NCI-H1417 (cell line): Measurements from ENCODE around the gene TTLL8.
"Not testable (repeated sequence)": the region's sequence is repeated elsewhere in the genome, so short reads cannot be mapped to it uniquely, and the experiment has no call there.

Experiments
- DNase-seq, 3 experiments: peaks; one replicate each; lab custom pipeline; 2025; lab: John Stamatoyannopoulos, UW

Gene TTLL8

DNA sequence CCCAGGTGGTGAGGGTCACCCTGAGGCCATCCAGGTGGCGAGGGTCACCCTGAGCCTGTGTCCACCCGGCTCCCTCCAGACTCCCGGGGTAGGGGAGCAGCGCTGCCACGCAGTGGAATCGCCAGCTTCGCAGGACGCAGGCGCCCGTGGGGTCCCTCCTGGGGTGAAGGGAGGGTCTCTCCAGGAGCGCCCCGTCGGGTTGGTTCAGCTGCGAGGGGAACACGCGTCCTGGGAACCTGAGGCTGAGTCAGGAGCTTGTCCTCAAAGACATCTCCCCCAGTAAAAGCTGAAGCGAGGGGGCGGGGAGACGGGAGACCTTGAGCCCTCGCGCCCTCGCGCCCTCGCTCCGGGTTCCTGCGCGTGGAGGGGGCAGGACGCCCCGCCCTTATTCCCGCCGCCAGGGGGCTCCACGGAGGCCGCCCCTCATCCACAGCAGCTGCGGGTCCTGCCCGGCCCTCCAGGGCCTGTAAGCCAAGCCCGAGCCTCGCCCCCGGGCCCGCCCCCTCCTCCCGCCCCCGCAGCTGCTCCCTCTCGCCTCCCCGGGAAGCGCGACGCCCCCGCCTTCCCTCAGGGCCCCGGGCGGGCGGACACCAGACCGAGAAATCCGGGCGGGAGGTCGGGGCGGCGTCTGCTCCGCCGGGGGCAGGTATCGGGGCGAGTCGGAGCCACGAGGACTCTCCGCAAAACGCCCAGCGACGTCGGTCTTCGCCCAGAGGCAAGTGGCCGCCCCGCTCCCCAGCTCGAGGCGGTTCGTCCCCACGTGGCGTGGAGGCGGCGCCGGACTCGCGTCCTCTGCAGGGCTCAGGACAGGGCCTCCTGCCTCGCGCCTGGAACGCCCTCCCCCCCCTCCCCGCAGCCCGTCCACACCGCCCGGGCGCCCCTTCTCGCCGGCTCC lies 74.7 kb downstream of the TTLL8 start:
- DNase-seq: no peak

DNA sequence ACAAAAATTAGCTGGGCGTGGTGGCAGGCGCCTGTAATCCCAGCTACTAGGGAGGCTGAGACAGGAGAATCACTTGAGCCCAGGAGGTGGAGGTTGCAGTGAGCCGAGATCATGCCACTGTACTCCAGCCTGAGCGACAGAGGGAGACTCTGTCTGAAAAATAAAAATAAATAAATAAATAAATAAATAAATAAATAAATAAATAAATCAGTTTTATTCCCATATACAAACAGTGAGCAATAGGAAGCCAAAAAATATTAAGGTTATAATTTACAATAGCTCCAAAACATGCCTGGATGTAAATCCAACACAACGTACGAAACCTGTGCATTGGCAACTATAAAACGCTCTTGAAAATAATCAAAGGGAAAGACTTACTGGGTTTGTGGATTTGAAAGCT lies 76.3 kb downstream of the TTLL8 start:
- DNase-seq: not testable (repeated sequence)

DNA sequence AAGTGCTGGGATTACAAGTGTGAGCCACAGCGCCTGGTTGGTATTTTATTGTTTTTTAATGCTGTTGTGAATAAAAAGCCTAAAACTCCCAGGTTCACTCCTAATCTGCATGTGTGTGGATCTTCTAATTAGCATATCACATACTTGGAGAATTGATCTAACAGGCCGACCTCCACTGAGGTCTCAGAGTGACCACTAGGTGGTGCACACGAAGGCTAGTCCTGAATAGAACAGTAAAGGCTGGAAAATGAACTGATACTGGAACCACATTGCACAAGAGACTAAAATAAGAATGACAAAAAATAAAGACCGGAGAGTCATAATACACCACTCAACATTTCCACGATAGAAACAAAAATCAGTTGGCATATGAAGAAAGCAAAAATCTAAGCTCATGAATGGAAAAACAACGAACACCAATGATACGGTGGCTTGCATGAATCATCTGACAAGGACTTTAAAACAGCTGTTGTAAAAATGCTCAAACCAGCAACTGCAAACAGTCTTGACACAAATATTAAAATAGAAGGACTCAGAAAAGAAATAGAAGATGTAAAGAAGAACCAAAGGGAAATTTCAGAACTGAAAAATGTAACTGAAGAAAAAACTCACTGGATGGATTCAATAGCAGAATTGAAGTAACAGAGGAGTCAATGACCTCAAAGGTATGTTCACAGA lies 78.4 kb downstream of the TTLL8 start:
- peak in 2 of 3 experiments; percentile 9 to 44 for DNase-seq

DNA sequence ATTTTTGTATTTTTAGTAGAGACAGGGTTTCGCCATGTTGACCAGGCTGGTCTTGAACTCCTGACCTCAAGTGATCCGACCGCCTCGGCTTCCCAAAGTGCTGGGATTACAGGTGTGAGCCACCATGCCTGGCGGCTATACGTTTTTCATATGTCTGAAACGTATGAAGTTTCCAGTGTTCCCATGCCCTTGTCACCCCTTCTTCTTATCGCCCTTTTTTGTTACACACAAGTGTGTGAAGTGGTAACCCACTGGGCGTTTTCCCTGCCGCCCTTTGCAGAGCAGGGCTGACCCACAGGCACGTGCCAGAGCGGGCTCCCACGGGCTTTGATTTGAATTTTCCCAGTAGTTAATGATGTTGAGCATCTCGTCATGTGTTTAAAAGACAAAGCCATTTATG lies 80.5 kb downstream of the TTLL8 start:
- no peak for DNase-seq

DNA sequence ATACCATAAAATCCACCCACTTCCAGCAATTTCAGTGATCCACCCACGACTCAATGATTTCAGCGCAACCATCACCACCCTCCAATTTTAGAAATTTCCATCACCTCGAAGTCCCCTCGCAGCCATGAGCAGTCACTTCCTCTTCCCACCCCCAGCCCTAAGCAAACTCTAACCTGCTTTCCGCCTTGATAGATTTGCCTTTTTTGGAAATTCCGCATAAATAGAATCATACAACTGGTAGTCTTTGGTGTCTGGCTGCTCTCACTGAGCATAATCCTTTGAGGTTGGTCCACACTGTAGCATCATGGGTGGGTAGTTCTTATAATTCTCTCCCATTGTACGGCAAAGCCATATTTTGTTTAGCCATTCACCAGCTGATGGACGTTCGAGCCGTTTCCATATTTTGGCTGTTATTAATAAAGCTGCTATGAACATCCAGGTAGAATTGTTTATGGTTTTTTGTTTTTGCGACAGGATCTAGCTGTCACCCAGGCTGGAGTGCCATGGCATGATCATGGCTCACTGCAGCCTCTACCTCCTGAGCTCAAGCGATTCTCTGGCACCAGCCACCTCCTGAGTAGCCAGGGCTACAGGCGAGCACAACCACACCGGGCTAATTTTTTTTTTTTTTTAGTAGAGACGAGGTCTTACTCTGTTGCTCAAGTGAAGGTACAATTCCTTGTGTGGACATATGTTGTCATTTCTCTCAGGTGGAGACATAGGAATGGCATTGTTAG lies 81.5 kb downstream of the TTLL8 start:
- DNase-seq: peak in 1 of 3 experiments; percentile 2

DNA sequence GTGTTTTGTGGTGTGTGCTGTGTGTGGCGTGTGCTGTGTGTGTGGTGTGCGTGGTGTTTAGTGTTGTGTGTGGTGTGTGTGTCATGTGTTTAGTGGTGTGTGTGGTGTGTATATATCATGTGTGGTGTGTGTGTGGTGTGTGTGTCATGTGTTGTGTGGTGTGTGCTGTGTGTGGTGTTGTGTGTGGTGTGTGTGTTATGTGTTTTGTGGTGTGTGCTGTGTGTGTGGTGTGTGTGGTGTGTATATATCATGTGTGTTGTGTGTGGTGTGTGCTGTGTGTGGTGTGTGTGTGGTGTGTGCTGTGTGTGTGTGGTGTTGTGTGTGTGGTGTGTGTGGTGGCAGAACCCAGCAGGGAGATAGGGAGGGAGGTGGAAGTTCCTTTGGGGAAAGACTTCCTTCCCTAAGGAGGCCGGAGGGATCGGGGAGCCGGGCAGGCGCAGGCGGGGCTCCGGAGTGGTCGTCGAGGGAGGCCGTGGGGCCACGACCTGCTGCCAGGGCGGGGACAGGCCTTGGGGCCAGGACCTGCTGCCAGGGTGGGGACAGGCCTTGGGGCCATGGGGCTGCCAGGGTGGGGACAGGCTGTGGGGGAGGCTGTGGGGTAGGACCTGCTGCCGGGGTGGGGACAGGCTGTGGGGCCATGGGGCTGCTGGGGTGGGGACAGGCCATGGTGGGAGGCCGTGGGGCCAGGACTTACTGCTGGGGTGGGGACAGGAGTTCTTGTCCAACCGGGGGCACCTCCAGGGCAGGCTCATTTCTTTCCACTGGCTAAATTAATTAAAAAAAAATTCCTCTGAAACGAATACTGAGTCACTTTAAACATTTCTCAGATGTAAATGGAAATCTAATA lies 82.3 kb downstream of the TTLL8 start:
- no peak for DNase-seq

DNA sequence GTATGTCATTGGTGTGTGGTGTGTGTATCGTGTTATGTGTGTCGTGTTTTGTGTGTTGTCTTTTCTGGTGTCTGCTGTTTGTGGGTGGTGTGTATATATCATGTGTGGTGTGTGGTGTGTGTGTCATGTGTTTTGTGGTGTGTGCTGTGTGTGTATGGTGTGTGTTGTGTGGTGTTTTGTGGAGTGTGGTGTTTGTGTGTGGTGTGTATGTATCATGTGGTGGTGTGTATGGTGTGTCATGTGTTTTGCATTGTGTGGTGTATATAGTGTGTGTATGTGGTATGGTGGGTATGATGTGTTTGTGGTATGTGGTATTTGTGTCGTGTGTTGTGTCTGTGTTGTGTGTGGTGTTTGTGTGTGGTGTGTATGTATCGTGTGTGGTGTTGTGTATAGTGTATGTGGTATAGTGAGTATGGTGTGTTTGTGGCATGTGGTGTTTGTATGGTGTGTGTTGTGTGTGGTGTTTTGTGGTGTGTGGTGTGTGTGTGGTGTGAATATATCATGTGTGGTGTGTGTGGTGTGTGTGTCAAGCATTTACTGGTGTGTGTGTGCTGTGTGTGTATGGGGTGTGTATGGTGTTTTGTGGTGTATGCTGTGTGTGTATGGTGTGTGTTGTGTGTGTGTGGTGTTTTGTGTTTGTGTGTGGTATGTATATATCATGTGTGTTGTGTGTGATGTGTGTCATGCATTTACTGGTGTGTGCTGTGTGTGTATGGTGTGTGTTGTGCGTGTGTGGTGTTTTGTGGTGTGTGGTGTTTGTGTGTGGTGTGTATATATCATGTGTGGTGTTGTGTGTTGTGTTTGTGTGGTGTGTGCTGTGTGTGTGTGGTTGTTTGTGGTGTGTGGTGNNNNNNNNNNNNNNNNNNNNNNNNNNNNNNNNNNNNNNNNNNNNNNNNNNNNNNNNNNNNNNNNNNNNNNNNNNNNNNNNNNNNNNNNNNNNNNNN lies 84.8 kb downstream of the TTLL8 start:
- DNase-seq: no peak

DNA sequence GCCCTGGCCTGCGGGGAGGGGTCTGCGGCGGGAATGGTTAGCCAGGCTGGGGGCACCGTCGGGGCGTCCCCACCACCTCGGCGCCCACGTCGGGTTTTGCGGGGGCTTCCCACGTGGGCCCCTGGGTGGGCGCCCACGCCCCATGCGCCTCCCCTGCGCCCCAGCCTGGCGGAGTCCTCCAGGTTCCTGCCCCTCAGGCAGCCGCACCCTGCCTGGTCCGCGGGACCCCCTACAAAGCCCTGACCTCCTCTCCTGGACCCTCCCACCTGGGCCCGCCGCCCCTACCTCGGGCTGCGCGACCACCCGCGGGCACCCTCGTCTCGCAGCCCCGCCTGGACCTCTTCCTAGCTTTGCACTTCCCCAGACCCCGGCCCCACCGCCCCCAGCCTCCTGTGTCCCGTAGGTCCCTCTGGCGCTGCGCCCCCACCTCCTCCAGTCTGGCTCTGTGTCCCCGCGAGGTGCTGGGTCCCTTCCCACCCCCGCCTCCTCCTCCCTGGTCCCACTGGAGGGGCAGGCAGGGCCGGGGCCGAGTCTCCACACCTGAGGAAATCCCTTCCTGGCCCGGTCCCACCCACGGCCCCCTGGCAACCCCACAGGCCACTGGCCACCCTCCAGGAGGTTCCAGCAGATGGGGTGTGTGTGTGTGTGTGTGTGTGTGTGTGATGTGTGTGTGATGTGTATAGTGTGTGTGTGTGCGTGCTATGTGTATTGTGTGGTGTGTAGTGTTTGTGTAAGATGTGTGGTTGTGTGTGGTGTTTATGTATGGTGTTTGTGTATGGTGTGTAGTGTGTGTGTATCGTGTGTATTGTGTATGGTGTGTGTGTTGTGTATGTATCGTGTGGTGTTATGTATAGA lies 85.7 kb downstream of the TTLL8 start:
- no peak for DNase-seq

DNA sequence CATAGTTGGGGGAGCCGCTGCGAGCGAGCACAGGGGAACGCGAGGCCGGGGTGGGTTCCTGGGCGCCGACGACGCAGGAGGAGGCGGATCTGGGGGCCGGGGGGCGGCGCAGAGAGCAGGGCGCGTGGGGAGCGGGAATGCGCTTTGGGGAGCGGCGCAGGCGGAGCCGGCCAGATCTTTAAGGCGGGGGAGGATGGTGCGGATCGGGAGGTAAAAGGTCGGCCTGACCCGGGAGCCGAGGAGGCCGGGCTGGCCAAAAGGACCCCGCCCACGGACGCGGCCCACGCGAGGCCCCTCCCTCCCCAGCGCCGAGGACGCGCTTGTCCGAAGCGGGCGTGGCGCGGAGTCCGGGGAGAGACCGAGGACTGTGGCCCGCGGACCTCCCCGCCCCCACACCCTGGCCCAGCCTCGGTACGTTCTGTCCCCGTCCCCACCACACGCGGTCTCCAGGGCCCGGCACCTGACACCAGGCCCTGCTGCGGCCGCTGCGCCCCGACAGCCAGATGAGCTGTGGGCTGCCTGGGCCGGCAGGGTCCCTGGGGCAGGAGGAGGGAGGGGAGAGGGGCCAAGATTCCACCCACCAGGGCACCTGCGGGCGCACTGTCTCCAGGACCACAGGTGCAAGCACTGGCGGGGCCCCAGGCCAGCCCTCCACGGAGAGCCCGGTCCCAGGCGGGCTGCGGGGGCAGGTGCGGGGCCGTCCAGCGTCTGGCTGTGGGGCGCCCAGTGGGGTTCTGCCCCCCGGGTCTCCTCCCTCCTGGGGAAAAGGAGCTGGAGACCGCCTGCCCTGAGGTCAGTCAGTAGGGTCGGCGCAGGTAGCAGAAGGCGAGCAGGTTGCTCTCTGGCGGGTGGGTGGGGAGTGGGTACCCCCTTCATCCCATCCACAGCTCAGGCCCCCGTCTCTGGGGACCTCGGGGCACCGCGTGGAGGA lies 86.6 kb downstream of the TTLL8 start:
- peak in 2 of 3 experiments; percentile 41 to 59 for DNase-seq

DNA sequence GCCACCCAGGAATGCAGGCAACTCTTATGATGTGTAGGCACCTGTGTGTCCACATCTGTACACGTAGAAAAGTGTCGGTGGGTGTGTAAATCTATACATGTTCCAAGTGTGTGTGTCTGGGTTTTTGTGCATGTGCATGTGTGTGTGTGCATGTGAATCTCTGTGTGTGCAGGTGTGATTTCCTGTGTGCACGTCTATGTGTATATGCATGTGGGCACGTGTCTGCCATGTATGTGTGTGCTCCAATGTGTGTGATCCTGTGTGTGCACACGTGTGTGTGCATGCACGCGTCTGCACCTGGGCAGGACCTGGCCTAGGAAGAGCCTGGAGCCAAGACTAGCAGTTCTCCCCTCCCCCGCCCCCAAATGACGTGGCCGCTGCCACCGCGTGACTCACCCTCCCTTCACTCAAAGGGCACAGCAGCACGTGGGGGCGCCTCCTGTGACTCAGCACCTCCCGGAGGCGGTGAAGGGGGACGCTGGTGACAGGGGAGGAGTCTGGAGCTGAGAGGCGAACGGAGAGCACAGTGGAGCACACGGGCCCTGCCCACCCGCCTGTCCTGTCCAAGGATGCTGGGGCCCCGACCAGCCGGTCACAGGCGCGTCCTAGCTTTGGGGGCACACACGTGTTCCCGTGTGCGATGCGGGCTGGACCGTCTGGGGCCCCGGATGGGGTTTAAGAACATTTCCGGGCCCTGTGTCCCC lies 87.4 kb downstream of the TTLL8 start:
- peak in 2 of 3 experiments; percentile 83 to 91 for DNase-seq

DNA sequence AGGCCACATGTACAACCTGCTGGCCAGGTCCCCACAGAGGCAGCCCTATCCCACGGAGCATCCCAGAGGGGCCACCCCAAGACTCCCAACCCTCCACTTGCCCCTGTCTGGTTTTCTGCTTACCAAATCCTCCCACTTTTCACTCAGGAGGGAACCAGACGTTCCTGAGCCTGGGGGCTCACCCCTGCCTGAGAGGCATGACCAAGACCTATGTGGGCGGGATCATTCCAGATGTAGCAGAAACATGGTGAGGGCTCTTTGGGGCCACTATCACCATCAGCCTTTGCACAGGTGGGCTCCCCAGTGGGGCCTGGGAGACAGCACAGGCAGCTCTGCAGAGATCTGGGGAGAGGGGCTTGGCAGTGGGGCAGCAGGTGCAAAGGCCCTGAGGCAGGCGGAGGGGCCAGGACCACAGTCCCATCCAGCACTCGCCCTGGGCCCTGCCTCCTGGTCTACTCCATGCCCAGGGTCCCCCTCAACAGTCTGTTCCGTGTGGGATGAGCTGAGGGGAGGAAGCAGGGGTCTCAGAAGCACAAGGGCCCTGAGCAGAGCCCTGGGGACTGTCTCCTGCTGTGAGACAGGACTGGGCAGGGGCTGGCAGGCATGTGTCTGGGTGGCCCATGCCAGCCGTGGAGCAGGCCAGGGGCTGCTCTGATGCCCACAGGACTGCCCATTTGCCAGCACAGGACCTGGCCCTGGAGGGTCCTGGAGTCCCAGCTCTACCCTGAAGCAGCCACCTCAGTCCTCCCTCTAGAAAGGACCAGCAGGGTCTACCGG lies 88.2 kb downstream of the TTLL8 start:
- no peak for DNase-seq

DNA sequence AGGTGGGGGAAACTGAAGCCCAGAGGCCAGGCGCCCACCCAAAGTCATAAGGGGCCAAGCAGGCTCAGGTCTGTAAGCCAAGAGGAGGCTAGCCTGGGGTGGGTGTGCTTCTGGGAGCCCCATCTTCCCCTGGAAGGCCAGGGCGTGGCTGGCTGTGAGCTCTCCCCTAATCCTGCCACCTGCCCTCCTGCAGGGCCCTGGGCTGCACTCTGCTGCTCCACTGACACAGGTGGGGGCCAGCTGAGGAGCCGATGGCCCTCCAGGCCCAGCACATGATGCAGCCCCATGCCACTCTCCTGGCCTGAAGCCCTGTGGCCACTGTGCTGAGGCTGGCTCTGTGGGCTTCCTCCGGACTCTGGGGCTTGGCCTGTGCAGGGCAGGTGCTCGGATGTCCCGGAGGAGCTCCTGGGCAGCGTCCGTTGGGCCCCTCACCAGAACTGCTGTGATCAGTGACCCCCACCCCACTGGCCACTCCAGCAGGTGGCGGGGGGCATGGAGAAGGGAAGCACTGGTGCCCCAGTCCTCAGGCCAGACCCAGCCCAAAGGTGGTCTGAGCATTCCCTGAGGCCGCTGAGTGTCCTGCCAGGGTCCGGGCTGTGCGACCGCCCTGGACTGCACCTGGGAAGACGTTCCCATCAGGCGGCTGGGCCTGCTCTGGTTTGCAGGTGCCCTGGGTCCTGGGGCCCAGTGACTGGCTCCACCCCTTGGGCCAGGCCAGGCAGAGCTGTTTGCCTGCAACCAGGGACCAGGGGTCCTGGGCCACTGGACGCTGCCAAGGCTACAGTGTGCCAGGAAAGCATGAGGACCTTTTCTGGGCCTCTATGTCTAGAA lies 89.1 kb downstream of the TTLL8 start:
- DNase-seq: no peak
